ENCODE results near the gene WNK1.
"Not testable (repeated sequence)": the region's sequence is repeated elsewhere in the genome, so short reads cannot be mapped to it uniquely, and the experiment has no call there.

WNK1 gene

DNA sequence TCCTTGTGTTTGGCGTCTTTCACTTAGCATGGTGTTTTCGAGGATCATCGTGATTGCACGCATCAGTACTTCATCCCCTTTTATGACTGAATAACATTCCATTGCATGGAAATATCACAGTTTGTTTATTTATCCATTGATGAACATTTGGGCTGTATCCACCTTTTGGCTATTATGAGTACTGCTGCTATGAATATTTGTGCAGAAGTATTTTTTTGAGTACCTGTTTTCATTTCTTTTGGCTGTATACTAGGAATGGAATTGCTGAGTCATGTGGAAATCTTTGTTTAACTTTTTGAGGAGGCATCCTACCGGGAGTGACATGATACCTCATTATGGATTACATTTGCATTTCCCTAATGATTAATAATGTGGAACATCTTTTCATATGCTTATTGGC is 66.4 kb downstream of the WNK1 start:
- DNase-seq, result no peak

- DNase-seq, result no peak
Observed at GRCh38 chr12:820336-820735, 68.0 kb downstream of the WNK1 start.

- DNase-seq, result no peak
Observed at GRCh38 chr12:823028-823698, 70.8 kb downstream of the WNK1 start.

GRCh38 chr12:826331-826730 is 74.0 kb downstream of the WNK1 start:
- no peak for DNase-seq

DNA sequence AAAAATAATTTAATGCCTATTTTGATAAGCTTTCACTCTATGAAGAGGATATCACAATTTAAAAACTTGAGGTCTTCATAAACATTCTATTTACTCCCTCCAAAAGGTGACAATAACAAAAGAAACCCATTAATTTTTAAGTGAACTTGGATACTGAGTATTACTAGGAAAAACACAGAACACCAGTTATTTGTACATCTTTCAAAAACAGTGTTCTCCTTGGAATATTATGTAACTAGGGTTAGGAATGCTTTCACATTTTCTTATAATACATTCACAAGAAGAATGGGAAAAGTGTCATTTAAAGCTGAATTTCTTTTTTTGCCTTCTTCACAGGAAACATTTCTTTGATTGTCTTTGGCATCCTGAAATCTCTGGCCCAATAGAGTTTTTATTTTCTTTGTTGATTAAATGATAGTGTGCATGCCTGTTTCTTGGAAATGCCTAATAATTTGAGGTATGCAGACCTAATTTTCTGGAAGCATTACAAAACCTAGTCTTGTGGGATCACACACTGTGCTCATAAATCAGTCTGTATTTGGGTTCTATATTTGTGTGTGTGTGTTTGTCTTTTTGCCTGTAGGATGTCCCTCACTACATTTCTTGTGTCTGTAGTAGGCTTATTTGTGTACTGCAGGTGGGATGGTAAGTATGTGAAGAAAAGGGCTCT is 76.5 kb downstream of the WNK1 start:
- DNase-seq, result no peak

GRCh38 chr12:830111-830867 is 77.9 kb downstream of the WNK1 start:
- no peak for DNase-seq

DNA sequence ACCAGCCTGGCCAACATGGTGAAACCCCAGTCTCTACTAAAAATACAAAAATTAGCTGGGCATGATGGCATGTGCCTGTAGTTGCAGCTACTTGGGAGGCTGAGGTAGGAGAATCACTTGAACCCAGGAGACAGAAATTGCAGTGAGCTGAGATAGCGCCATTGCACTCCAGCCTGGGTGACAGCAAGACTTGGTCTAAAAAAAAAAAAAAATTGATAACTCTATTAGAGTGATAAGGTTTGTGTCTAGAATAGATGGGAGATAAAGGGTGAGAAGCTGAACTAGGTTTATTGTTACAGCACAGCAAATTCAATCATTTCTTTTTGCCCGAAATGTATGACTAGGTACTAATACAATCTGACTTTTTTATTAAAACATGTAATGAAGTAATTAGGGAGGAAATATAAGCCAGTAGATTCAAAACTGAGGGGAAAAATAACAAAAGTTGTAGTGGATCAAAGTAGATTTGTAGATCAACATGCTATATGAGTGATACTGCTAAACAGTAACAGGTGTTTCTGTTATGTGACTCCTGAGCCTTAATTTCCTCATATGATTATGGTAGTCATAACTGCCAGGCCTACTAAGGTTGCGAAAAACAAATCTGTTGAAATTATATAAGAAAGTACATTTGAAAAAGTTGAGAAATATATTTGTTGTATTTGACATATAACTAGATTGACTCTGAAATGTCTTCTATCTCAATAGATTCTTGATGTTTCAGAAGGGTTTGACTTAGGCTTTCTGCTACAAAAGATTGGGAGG is 83.6 kb downstream of the WNK1 start:
- DNase-seq, result no peak

- no peak for DNase-seq
Observed at GRCh38 chr12:836952-837351, 84.6 kb downstream of the WNK1 start.

GRCh38 chr12:837548-837947 is 85.2 kb downstream of the WNK1 start:
- DNase-seq, result no peak

DNA sequence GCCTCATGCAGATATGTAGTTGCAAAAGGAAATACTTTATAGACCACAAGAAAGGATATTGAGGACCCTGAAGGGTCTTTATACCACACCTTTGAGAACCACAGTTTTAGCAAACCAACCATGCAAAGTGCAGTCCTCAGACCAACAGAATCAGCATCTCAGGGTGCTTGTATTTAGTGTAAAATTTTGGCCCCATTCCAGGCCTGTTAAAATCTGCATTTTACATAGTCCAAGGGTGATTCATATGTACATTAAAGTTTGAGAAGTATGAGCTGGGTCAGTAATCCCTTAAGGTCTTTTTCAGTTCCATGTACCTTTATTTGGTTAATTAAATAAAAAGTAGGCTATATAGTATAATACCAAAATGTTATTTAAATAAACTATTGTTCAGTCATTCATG is 91.2 kb downstream of the WNK1 start:
- no peak for DNase-seq

- DNase-seq, result no peak
Observed at GRCh38 chr12:846421-846820, 94.0 kb downstream of the WNK1 start.

- DNase-seq, result no peak
Observed at GRCh38 chr12:848173-848865, 95.9 kb downstream of the WNK1 start.

- no peak for DNase-seq
Observed at GRCh38 chr12:848882-849527, 96.6 kb downstream of the WNK1 start.

DNA sequence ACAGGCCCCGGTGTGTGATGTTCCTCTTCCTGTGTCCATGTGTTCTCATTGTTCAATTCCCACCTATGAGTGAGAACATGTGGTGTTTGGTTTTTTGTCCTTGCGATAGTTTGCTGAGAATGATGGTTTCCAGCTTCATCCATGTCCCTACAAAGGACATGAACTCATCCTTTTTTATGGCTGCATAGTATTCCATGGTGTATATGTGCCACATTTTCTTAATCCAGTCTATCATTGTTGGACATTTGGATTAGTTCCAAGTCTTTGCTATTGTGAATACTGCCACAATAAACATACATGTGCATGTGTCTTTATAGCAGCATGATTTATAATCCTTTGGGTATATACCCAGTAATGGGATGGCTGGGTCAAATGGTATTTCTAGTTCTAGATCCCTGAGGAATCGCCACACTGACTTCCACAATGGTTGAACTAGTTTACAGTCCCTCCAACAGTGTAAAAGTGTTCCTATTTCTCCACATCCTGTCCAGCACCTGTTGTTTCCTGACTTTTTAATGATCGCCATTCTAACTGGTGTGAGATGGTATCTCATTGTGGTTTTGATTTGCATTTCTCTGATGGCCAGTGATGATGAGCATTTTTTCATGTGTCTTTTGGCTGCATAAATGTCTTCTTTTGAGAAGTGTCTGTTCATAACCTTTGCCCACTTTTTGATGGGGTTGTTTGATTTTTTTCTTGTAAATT is 97.5 kb downstream of the WNK1 start:
- DNase-seq, result not testable (repeated sequence)

- DNase-seq, result no peak
Observed at GRCh38 chr12:851343-851742, 99.0 kb downstream of the WNK1 start.

DNA sequence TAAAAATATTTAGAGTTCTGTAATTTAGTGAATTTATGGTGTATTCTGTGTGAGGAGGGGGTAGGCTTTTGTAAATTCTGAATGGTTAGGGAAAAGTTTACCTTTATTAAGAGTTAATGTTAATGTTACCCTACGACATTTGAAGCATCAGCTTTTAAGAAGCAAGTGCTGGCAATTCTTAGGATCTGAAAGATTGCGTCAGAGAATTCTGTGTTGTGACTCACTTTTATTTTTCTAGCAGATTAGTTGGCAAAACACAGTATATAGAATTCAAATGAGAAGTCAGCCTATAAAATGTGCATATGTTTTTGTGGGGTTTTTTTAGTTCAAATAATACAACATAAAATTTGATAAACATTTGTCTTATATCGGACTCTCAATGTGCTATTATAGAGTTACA is 99.5 kb downstream of the WNK1 start:
- DNase-seq, result no peak

DNA sequence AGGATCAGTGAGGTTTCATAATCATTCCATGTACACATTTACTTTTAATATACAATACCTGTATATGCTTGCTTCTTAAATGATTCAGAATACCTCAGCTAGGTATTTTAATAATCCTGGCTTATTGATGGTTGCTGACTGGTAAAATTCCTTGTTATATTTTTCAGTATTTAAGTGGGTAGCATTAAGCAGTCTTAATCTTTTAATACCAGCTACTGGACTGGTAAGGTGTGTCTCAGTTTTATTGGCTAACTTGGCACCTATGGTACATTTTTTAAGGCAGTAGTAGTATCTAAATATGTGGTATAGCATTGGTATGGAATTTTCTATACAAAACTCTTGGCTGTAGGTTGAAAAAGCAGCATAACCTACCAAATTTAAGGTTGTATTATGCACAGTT is 100.5 kb downstream of the WNK1 start:
- no peak for DNase-seq

- no peak for DNase-seq
Observed at GRCh38 chr12:857611-858010, 105.2 kb downstream of the WNK1 start.

DNA sequence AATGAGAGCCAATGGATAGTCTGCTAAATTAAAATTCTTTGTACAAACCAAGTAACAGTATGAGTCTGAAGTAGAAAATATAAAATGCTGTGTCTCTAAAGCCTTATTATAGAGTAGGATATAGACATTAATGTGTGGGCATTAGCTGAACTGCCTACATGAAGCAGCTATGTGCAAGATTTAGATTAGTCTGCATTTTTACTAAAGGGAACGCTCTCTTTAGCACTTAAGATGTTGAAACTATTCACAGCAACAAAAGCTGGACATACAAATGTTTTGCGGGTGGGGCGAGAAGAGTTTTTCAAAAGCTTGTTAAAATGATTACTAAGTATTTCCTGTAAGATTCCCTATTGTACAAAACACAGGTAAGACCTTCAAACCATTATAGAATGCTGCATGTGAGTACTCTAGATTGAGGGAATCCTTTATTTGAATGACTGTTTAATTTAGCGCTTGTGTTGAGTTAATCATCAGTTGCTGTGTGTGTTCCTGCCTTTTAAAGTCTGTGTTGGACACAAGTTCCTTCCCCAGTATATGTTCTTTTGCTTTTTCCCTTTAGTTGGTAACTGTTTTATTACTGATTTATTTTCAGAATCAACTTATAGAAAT is 110.0 kb downstream of the WNK1 start:
- no peak for DNase-seq

DNA sequence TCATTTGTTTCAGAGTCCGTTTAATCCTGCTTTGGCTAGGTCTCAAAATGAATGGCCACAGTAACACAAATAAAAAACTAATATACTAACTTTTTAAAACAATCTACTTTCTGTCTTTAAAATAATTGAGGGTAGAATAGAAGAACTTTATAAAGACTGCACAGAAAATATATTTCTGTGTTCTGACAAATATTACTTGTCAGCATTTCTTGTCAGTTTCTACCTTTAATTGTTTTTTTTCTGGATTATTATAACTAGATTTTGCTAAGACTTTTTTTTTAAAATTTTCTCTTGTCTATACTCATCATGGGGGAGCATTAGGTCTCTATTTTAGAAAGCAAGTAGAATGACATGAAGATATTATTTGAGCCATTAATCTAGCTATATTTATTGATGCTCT is 110.9 kb downstream of the WNK1 start:
- no peak for DNase-seq

- DNase-seq, result no peak
Observed at GRCh38 chr12:865614-866013, 113.2 kb downstream of the WNK1 start.
